NB4 (cell line): ENCODE results near the gene NIPAL1.

Experiments used
- CTCF ChIP-seq: IDR thresholded peaks from one replicate; pipeline ENCODE4 v1.5.1; 2012; ENCODE audit warnings: low read depth, low read length
- MAX ChIP-seq: IDR thresholded peaks from 2 replicates; pipeline ENCODE4 v1.6.1; 2011; ENCODE audit warnings: low read depth, low read length

GRCh38 chr4:48067536-48067935, 51.0 kb downstream of the NIPAL1 start:
- TF ChIP-seq CTCF: no peak
- TF ChIP-seq MAX: no peak
